WTC11 (cell line): ENCODE measurements around the gene DPF1. TPM values are rescaled to one million over a fixed set of nuclear protein-coding genes. Genes with fewer than 3 reads are reported as not detected.
A peak's percentile ranks its signal among the peaks of the same experiment; 100 is the strongest.

Experiments
- ATAC-seq: fragments of 200-7000 bp; cut with Tn5 transposase; 2 replicates; pipeline ENCODE4 v1.10.0; 2021; ENCODE audit warnings: mild to moderate bottlenecking, moderate library complexity
- CTCF ChIA-PET: fragments of 300-600 bp; sonication (Branson Sonifier 250); formaldehyde crosslinking; loops from one replicate; lab custom pipeline; 2021; ENCODE audit warnings: antibody characterized with exemption; lab: Charles Lee
- POLR2A ChIA-PET: fragments of 350-600 bp; sonication (Branson Sonifier 250); formaldehyde crosslinking; loops from one replicate; lab custom pipeline; 2021; ENCODE audit warnings: antibody characterized with exemption; lab: Charles Lee
- DNase-seq: peaks from one replicate; pipeline ENCODE4 v3.0.0; 2021; ENCODE audit warnings: low spot score
- H3K27ac Mint-ChIP-seq: 2 replicates; pipeline ENCODE4 v1.8.0; 2021; ENCODE audit warnings: mixed read lengths
- H3K27me3 Mint-ChIP-seq: 2 replicates; pipeline ENCODE4 v1.8.0; 2021; ENCODE audit warnings: low read depth, mild to moderate bottlenecking, moderate library complexity, mixed read lengths
- H3K36me3 Mint-ChIP-seq: 2 replicates; pipeline ENCODE4 v1.8.0; 2021; ENCODE audit warnings: mixed read lengths
- H3K4me1 Mint-ChIP-seq: 2 replicates; pipeline ENCODE4 v1.8.0; 2022; ENCODE audit warnings: mixed read lengths
- H3K4me3 Mint-ChIP-seq: 2 replicates; pipeline ENCODE4 v1.8.0; 2021; ENCODE audit warnings: mild to moderate bottlenecking, moderate library complexity, mixed read lengths
- H3K9me3 Mint-ChIP-seq: 2 replicates; pipeline ENCODE4 v1.8.0; 2021; ENCODE audit warnings: mixed read lengths
- ELF4 ChIP-seq: sonication (generic); formaldehyde crosslinking; IDR thresholded peaks from 2 replicates; pipeline ENCODE4 v1.8.1; 2022; ENCODE audit warnings: low read depth, mild to moderate bottlenecking, moderate library complexity, missing genetic modification reagents
- EMX1 ChIP-seq: fragments of 250-450 bp; sonication (Bioruptor Pico); IDR thresholded peaks from 2 replicates; pipeline ENCODE4 v1.8.0; 2021; ENCODE audit warnings: mild to moderate bottlenecking
- ERG ChIP-seq: fragments of 250-450 bp; sonication (Bioruptor Pico); IDR thresholded peaks from 2 replicates; pipeline ENCODE4 v1.8.0; 2021; ENCODE audit warnings: mild to moderate bottlenecking
- ETV6 ChIP-seq: sonication (generic); formaldehyde crosslinking; IDR thresholded peaks from 2 replicates; pipeline ENCODE4 v1.8.1; 2022; ENCODE audit warnings: mild to moderate bottlenecking, missing genetic modification reagents
- FOXJ3 ChIP-seq: sonication (generic); formaldehyde crosslinking; IDR thresholded peaks from 2 replicates; pipeline ENCODE4 v1.9.0; 2021; ENCODE audit warnings: missing genetic modification reagents, mild to moderate bottlenecking, borderline replicate concordance
- GRHL2 ChIP-seq: fragments of 250-450 bp; sonication (Bioruptor Pico); IDR thresholded peaks from 2 replicates; pipeline ENCODE4 v1.8.0; 2022; ENCODE audit warnings: mild to moderate bottlenecking, moderate library complexity; ENCODE audit not compliant: insufficient replicate concordance, severe bottlenecking
- GTF2I ChIP-seq: fragments of 250-450 bp; sonication (Bioruptor Pico); conservative IDR thresholded peaks from 2 replicates; pipeline ENCODE4 v1.4.0; 2021; ENCODE audit warnings: mild to moderate bottlenecking
- IRF2 ChIP-seq: sonication (generic); formaldehyde crosslinking; IDR thresholded peaks from 2 replicates; pipeline ENCODE4 v1.8.0; 2022; ENCODE audit warnings: low read depth, missing genetic modification reagents, borderline replicate concordance
- STAT6 ChIP-seq: sonication (generic); formaldehyde crosslinking; conservative IDR thresholded peaks from 2 replicates; pipeline ENCODE4 v1.8.1; 2023; ENCODE audit warnings: mild to moderate bottlenecking, low read depth, missing genetic modification reagents, moderate library complexity
- USF2 ChIP-seq: sonication (generic); formaldehyde crosslinking; IDR thresholded peaks from 2 replicates; pipeline ENCODE4 v1.8.1; 2023; ENCODE audit warnings: mild to moderate bottlenecking, missing genetic modification reagents, moderate library complexity
- ZBTB21 ChIP-seq: sonication (generic); formaldehyde crosslinking; IDR thresholded peaks from 2 replicates; pipeline ENCODE4 v1.8.1; 2023; ENCODE audit warnings: mild to moderate bottlenecking, missing genetic modification reagents, borderline replicate concordance
- ZBTB43 ChIP-seq: sonication (generic); formaldehyde crosslinking; IDR thresholded peaks from 2 replicates; pipeline ENCODE4 v1.8.1; 2023; ENCODE audit warnings: mild to moderate bottlenecking, missing genetic modification reagents
- ZNF121 ChIP-seq: sonication (generic); formaldehyde crosslinking; IDR thresholded peaks from 2 replicates; pipeline ENCODE4 v1.8.0; 2023; ENCODE audit warnings: missing genetic modification reagents
- ZNF263 ChIP-seq: sonication (generic); formaldehyde crosslinking; IDR thresholded peaks from 2 replicates; pipeline ENCODE4 v1.8.1; 2022; ENCODE audit warnings: low read depth, mild to moderate bottlenecking, moderate library complexity, missing genetic modification reagents
- ZNF512 ChIP-seq: sonication (generic); formaldehyde crosslinking; IDR thresholded peaks from 2 replicates; pipeline ENCODE4 v1.8.1; 2022; ENCODE audit warnings: missing genetic modification reagents, borderline replicate concordance
- total RNA-seq: library from RNA; stranded (reverse); gene quantifications from 3 replicates; pipeline ENCODE4 v1.2.3, GENCODE V29; 2021
- TF ChIP-seq, protein P1 (sequence below): sonication (generic); formaldehyde crosslinking; IDR thresholded peaks from 2 replicates; pipeline ENCODE4 v1.8.0; 2023; ENCODE audit warnings: missing genetic modification reagents, mild to moderate bottlenecking, borderline replicate concordance

The DPF1 gene
- total RNA-seq, 1 experiment from 2014 or later, result 6.8 TPM

DNA sequence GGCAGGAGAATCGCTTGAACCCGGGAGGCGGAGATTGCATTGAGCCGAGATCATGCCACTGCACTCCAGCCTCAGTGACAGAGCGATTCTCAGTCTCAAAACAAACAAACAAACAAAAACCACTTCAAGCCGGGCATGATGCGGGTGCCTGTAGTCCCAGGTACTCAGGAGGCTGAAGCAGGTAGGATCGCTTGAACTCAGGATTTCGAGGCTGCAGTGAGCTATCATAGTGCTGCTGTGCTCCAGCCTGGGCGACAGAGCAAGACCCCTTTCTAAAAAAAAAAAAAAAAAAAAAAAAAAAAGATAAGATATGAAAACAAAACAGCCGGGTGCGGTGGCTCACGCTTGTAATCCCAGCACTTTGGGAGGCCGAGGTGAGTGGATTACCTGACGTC is 19.3 kb upstream of the DPF1 start:
- Mint-ChIP-seq H3K9me3 (no peaks in the 10 kb centered on the region), H3K27ac (no peak overlapping the region), H3K27me3 (peaks cover 2% of the 10 kb centered on the region; the same call in 1 of the 2 replicates), H3K4me1 (peaks cover 8% of the 10 kb centered on the region), H3K4me3 (no peak overlapping the region), H3K36me3 (no peaks in the 10 kb centered on the region)
- TF ChIP-seq ZNF263, result no peak
- no peak for TF ChIP-seq STAT6 (CRISPR knock-in tag)
- peak; percentile 15; the same call in 1 of the 2 replicates for TF ChIP-seq ZNF121 (CRISPR knock-in tag)
- ATAC-seq (no peak), DNase-seq (no peak)
- POLR2A ChIA-PET, result interaction anchor here (0.6 to 1.7 kb wide), 2 partner anchors 37 to 131 kb away, joined by 6 to 8 read pairs; partner anchors contain the start of gene PSMD8
- CTCF ChIA-PET, result interaction anchor here (0.6 to 7.9 kb wide), 26 partner anchors 9 to 160 kb away, joined by 3 to 100 read pairs (median 8); partner anchors contain the start of genes C19orf33, CATSPERG, FAM98C and GGN

GRCh38 chr19:38239816-38240215 is 15.8 kb upstream of the DPF1 start:
- Mint-ChIP-seq H3K27ac (peak overlapping the region; percentile 26), H3K36me3 (no peaks in the 10 kb centered on the region), H3K4me1 (peaks cover 11% of the 10 kb centered on the region), H3K9me3 (no peaks in the 10 kb centered on the region), H3K4me3 (no peak overlapping the region), H3K27me3 (peaks cover 6% of the 10 kb centered on the region; the same call in 1 of the 2 replicates)
- ATAC-seq (no peak), DNase-seq (no peak)
- CTCF ChIA-PET, result interaction anchor here (0.9 to 7.9 kb wide), 4 partner anchors 12 to 98 kb away, joined by 3 to 100 read pairs (median 5); partner anchors contain the start of genes CATSPERG and PPP1R14A
- POLR2A ChIA-PET, result interaction anchor here (0.6 kb wide), 1 partner anchor 29 kb away, joined by 4 read pairs; no protein-coding TSS in a partner anchor
- TF ChIP-seq ZNF512, result no peak
- TF ChIP-seq, protein P1, sequence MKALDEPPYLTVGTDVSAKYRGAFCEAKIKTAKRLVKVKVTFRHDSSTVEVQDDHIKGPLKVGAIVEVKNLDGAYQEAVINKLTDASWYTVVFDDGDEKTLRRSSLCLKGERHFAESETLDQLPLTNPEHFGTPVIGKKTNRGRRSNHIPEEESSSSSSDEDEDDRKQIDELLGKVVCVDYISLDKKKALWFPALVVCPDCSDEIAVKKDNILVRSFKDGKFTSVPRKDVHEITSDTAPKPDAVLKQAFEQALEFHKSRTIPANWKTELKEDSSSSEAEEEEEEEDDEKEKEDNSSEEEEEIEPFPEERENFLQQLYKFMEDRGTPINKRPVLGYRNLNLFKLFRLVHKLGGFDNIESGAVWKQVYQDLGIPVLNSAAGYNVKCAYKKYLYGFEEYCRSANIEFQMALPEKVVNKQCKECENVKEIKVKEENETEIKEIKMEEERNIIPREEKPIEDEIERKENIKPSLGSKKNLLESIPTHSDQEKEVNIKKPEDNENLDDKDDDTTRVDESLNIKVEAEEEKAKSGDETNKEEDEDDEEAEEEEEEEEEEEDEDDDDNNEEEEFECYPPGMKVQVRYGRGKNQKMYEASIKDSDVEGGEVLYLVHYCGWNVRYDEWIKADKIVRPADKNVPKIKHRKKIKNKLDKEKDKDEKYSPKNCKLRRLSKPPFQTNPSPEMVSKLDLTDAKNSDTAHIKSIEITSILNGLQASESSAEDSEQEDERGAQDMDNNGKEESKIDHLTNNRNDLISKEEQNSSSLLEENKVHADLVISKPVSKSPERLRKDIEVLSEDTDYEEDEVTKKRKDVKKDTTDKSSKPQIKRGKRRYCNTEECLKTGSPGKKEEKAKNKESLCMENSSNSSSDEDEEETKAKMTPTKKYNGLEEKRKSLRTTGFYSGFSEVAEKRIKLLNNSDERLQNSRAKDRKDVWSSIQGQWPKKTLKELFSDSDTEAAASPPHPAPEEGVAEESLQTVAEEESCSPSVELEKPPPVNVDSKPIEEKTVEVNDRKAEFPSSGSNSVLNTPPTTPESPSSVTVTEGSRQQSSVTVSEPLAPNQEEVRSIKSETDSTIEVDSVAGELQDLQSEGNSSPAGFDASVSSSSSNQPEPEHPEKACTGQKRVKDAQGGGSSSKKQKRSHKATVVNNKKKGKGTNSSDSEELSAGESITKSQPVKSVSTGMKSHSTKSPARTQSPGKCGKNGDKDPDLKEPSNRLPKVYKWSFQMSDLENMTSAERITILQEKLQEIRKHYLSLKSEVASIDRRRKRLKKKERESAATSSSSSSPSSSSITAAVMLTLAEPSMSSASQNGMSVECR (CRISPR knock-in tag), result no peak
- no peak for TF ChIP-seq EMX1
- no peak for TF ChIP-seq ZBTB21 (CRISPR knock-in tag)
- TF ChIP-seq ETV6 (CRISPR knock-in tag), result no peak
- no peak for TF ChIP-seq ZBTB43
- no peak for TF ChIP-seq GTF2I
- no peak for TF ChIP-seq ERG (CRISPR knock-in tag)
- no peak for TF ChIP-seq USF2 (CRISPR knock-in tag)
- TF ChIP-seq GRHL2 (CRISPR knock-in tag), result no peak
- TF ChIP-seq FOXJ3 (CRISPR knock-in tag), result no peak
- TF ChIP-seq ELF4 (CRISPR knock-in tag), result no peak
- no peak for TF ChIP-seq IRF2 (CRISPR knock-in tag)
